Astrocyte (in vitro differentiated cells and primary cell): ENCODE measurements around the gene CHADL. TPM values are rescaled to one million over a fixed set of nuclear protein-coding genes. Genes with fewer than 3 reads are reported as not detected.

Experiments
- DNase-seq: peaks from one replicate; pipeline ENCODE4 v3.0.0-alpha.2; 2010; ENCODE audit warnings: low read depth
- FAIRE-seq: peaks from 2 replicates; lab custom pipeline; 2011; peaks lifted over from hg19 to GRCh38; lab: Jason Lieb, UNC
- H2AFZ ChIP-seq: 2 replicates; pipeline ENCODE4 v1.6.0; 2012; ENCODE audit warnings: low read depth, low read length, inconsistent platforms
- H3K27ac ChIP-seq: 2 replicates; pipeline ENCODE4 v1.5.1; 2011; ENCODE audit warnings: low read depth, low read length, inconsistent platforms
- H3K27me3 ChIP-seq: 2 replicates; pipeline ENCODE4 v1.6.0; 2011; ENCODE audit warnings: low read length, inconsistent platforms; ENCODE audit not compliant: insufficient read depth
- H3K36me3 ChIP-seq: 2 replicates; pipeline ENCODE4 v1.5.1; 2011; ENCODE audit warnings: low read length, inconsistent platforms; ENCODE audit not compliant: insufficient read depth
- H3K4me1 ChIP-seq: 2 replicates; pipeline ENCODE4 v1.5.1; 2011; ENCODE audit warnings: low read length, inconsistent platforms; ENCODE audit not compliant: insufficient read depth
- H3K4me2 ChIP-seq: 2 replicates; pipeline ENCODE4 v1.6.0; 2012; ENCODE audit warnings: low read length, inconsistent platforms
- H3K4me3 ChIP-seq: 2 replicates; pipeline ENCODE4 v1.5.1; 2011; ENCODE audit warnings: low read depth, mild to moderate bottlenecking, low read length, inconsistent platforms; ENCODE audit not compliant: insufficient read depth
- H3K79me2 ChIP-seq: 2 replicates; pipeline ENCODE4 v1.6.0; 2012; ENCODE audit warnings: mild to moderate bottlenecking, low read length, inconsistent platforms; ENCODE audit not compliant: insufficient read depth
- H3K9ac ChIP-seq: 2 replicates; pipeline ENCODE4 v1.6.0; 2012; ENCODE audit warnings: mild to moderate bottlenecking, low read length, inconsistent platforms
- H3K9me3 ChIP-seq: 2 replicates; pipeline ENCODE4 v1.5.1; 2012; ENCODE audit warnings: low read depth, mild to moderate bottlenecking, low read length, inconsistent platforms; ENCODE audit not compliant: insufficient read depth
- H4K20me1 ChIP-seq: 2 replicates; pipeline ENCODE4 v1.6.0; 2012; ENCODE audit warnings: low read length, inconsistent platforms; ENCODE audit not compliant: insufficient read depth
- H3K27ac Mint-ChIP-seq: one replicate; pipeline ENCODE4 v1.8.0; 2021; ENCODE audit warnings: mild to moderate bottlenecking, mixed read lengths; ENCODE audit not compliant: unreplicated experiment
- H3K27me3 Mint-ChIP-seq: one replicate; pipeline ENCODE4 v1.8.0; 2021; ENCODE audit warnings: low read depth, mixed read lengths; ENCODE audit not compliant: unreplicated experiment
- H3K36me3 Mint-ChIP-seq: one replicate; pipeline ENCODE4 v1.8.0; 2021; ENCODE audit warnings: low read depth, mixed read lengths; ENCODE audit not compliant: unreplicated experiment
- H3K4me1 Mint-ChIP-seq: one replicate; pipeline ENCODE4 v1.8.0; 2021; ENCODE audit warnings: low read depth, mixed read lengths; ENCODE audit not compliant: unreplicated experiment
- H3K4me3 Mint-ChIP-seq: one replicate; pipeline ENCODE4 v1.8.0; 2021; ENCODE audit warnings: mild to moderate bottlenecking, moderate library complexity, mixed read lengths; ENCODE audit not compliant: unreplicated experiment
- H3K9me3 Mint-ChIP-seq: one replicate; pipeline ENCODE4 v1.8.0; 2021; ENCODE audit warnings: mild to moderate bottlenecking, mixed read lengths; ENCODE audit not compliant: unreplicated experiment
- CTCF ChIP-seq: IDR thresholded peaks from 2 replicates; pipeline ENCODE4 v1.5.1; 2011; ENCODE audit warnings: low read depth, mild to moderate bottlenecking, inconsistent platforms, low read length, moderate library complexity; ENCODE audit not compliant: insufficient read depth
- EZH2 ChIP-seq: IDR thresholded peaks from 2 replicates; pipeline ENCODE4 v1.6.1; 2012; ENCODE audit warnings: mild to moderate bottlenecking, low read length, inconsistent platforms; ENCODE audit not compliant: insufficient read depth
- total RNA-seq: library from RNA; stranded (reverse); gene quantifications from 2 replicates; pipeline ENCODE4 v1.2.1, GENCODE V29; 2021

The CHADL gene
- total RNA-seq, 1 donor from 2014 or later: 0.23 TPM

- Mint-ChIP-seq H3K27ac (no peak overlapping the region), H3K4me3 (no peak overlapping the region), H3K27me3 (peaks cover 2% of the 10 kb centered on the region), H3K9me3 (no peaks in the 10 kb centered on the region), H3K4me1 (no peaks in the 10 kb centered on the region), H3K36me3 (peaks cover 5% of the 10 kb centered on the region)
- peaks cover 3% of the 10 kb centered on the region for H3K36me3 ChIP-seq
- H3K9me3 ChIP-seq: no peaks in the 10 kb centered on the region
- peaks cover 5% of the 10 kb centered on the region for H4K20me1 ChIP-seq
- H3K4me2 ChIP-seq: no peak overlapping the region
- H3K79me2 ChIP-seq: no peaks in the 10 kb centered on the region
- no peak overlapping the region for H3K27ac ChIP-seq
- no peaks in the 10 kb centered on the region for H3K27me3 ChIP-seq
- no peak overlapping the region for H3K4me3 ChIP-seq
- no peak overlapping the region for H3K9ac ChIP-seq
- H3K4me1 ChIP-seq: no peaks in the 10 kb centered on the region
- no peak for FAIRE-seq
- no peak for TF ChIP-seq EZH2
- TF ChIP-seq CTCF: no peak
- no peak for DNase-seq
- no peak overlapping the region for H2AFZ ChIP-seq
Measured at GRCh38 chr22:41243361-41243760, 2.6 kb upstream of the CHADL start.

- Histone ChIP-seq H3K79me2 (no peaks in the 10 kb centered on the region), H3K4me1 (peaks cover 3% of the 10 kb centered on the region), H3K27ac (no peak overlapping the region), H4K20me1 (peaks cover 5% of the 10 kb centered on the region), H3K4me3 (no peak overlapping the region), H3K36me3 (peaks cover 3% of the 10 kb centered on the region), H3K4me2 (no peak overlapping the region), H2AFZ (no peak overlapping the region), H3K27me3 (no peaks in the 10 kb centered on the region), H3K9ac (no peak overlapping the region), H3K9me3 (no peaks in the 10 kb centered on the region)
- Mint-ChIP-seq H3K36me3 (peaks cover 2% of the 10 kb centered on the region), H3K27ac (no peak overlapping the region), H3K9me3 (no peaks in the 10 kb centered on the region), H3K4me1 (no peaks in the 10 kb centered on the region), H3K27me3 (peaks cover 2% of the 10 kb centered on the region), H3K4me3 (no peak overlapping the region)
- no peak for DNase-seq
- no peak for TF ChIP-seq CTCF
- TF ChIP-seq EZH2: no peak
- no peak for FAIRE-seq
Measured at GRCh38 chr22:41242396-41243117, 1.8 kb upstream of the CHADL start.

GRCh38 chr22:41241133-41241676, 474 bp upstream of the CHADL start:
- no peaks in the 10 kb centered on the region for H3K27me3 ChIP-seq
- H3K36me3 Mint-ChIP-seq: no peaks in the 10 kb centered on the region
- no peak overlapping the region for H3K4me3 ChIP-seq
- no peak overlapping the region for H2AFZ ChIP-seq
- no peaks in the 10 kb centered on the region for H3K36me3 ChIP-seq
- H3K79me2 ChIP-seq: no peaks in the 10 kb centered on the region
- H3K27me3 Mint-ChIP-seq: peaks cover 9% of the 10 kb centered on the region
- no peak overlapping the region for H3K9ac ChIP-seq
- peaks cover 5% of the 10 kb centered on the region for H4K20me1 ChIP-seq
- no peak overlapping the region for H3K27ac ChIP-seq
- H3K27ac Mint-ChIP-seq: no peak overlapping the region
- H3K4me1 ChIP-seq: peaks cover 3% of the 10 kb centered on the region
- no peak for TF ChIP-seq CTCF
- no peak for TF ChIP-seq EZH2
- FAIRE-seq: no peak
- no peak for DNase-seq
- H3K4me3 Mint-ChIP-seq: no peak overlapping the region
- H3K4me1 Mint-ChIP-seq: no peaks in the 10 kb centered on the region
- H3K9me3 Mint-ChIP-seq: no peaks in the 10 kb centered on the region
- H3K9me3 ChIP-seq: no peaks in the 10 kb centered on the region
- no peak overlapping the region for H3K4me2 ChIP-seq
